GM10847 (cell line): ENCODE results near the gene JUN.

Source experiments
- POLR2A ChIP-seq: IDR thresholded peaks from 2 replicates; pipeline ENCODE4 v1.6.1; 2011; ENCODE audit not compliant: insufficient read length; ENCODE audit errors: extremely low read depth

JUN gene

DNA sequence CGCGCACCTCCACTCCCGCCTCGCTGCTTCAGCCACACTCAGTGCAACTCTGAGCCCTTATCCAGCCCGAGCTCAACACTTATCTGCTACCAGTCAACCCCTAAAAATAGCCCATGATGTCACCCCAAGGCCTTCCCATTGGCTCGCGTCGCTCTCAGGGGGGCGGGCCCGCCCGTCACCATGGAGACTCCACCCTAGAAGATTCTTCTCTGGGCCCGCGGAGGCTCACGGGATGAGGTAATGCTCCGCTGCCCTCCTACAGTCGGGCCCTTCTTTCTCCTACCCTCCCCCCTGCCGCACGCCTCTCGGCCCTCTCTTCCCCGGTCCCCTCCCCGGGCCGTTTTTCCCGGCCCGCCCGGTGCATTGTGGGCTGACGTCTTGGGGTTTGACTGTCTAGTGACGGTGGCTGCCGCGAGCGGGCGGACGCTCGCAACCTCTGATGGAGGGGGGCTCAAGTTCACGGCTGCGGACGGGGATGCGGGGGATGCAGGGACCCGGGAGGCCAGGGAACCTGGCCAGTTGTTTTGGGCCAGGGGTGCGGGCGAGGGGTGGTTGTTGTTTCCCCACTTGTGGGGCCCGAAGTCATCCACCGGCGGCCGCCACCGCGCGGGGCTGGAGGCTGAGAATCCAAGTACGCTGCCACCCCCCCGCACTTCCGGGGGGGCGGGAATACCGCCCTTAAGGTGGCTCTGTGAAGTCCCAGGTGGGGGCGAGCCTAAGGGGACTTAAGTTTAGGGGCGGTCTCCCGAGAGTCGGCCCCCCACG, at the start of gene JUN:
JUN (minus strand) TSS at position 55 of the 765 bp plus-strand sequence. CDS start 977 bp downstream, outside the sequence.
- peak; percentile 99 for TF ChIP-seq POLR2A

DNA sequence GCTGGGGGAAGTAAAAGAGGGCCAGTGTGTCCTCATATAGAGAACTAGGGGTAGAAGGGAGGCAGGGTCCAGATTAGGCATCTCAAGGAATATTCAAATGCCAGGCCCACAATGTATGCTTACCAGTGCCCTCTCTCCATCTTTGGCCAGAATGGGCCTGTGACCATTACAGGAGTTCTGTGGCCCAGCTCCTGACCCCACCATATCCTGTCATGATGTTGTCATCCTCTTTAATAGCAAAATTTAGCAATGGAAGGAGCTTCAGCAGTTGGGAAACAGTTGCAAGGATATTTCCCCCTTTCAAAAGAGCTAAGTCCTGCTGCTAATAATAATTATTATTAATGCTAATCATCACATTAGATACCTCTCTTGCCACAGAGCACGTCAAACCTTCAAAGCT, 49.3 kb upstream of the JUN start:
- no peak for TF ChIP-seq POLR2A

DNA sequence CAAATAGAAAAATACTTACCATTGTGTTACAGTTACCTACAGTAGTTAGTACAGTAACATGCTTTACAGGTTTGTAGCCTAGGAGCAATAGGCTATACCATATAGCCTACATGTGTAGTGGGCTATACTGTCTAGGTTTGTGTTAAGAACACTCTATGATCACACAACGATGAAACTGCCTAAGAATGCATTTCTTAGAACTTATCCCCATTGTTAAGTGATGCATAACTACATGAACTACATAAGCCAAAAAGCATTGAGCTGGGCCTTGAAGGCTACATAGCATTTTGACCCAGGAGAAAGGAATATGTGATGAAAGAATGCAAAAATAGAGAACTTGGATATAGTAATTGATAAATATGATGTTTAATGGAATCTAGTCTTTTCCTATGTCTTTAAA, 46.4 kb upstream of the JUN start:
- no peak for TF ChIP-seq POLR2A

DNA sequence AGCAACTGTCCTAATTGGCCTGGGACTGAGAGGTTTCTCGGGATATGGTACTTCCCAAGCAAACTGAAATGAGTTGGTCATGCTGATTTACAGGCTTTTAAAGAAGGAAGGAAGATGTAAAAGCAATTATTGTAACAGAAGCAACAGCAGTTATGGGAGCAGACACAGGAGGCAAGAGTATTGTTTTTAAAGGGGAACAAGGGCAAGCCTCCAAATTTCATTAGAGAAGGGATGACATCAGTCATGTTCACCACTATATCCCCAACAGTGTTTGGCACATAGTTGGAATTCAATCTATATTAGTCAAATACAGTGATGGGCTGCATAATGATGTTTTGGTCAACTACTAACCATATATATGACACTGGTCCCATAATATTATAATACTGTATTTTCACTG, 46.0 kb upstream of the JUN start:
- TF ChIP-seq POLR2A = no peak

GRCh38 chr1:58827298-58827697, 43.5 kb upstream of the JUN start:
- TF ChIP-seq POLR2A = no peak

DNA sequence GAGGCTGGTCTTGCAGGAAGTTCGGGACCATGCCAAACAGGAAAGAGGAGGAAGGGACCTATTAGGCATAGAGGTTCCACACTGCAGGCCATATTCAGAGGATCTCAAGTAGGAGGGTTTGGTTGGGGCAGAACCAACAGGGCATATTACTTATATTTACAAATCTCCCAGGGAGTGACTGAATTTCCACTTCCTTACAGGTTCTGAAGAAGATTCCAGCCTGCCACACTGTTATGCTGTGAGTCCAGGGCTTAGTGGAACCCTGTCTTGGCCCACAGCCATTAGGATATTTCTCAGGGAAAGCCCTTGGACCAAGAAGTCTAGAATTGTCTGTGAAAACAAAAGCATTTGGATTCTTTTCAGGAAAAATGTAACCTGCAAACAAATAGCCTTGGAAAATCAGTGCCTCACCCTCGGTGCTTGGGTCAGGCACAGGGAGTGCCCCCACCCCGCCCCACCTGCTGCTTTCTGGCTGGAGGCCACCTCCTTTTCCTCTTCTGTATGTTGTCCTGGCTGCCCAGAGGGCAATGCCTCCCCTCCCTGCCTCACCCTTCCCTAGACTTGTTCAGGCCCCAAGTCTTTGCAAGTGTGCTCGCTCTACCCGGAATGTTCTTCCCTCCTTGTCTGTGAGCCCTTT, 41.0 kb upstream of the JUN start:
- no peak for TF ChIP-seq POLR2A

- no peak for TF ChIP-seq POLR2A
Measured at GRCh38 chr1:58823481-58824010, 39.7 kb upstream of the JUN start.

DNA sequence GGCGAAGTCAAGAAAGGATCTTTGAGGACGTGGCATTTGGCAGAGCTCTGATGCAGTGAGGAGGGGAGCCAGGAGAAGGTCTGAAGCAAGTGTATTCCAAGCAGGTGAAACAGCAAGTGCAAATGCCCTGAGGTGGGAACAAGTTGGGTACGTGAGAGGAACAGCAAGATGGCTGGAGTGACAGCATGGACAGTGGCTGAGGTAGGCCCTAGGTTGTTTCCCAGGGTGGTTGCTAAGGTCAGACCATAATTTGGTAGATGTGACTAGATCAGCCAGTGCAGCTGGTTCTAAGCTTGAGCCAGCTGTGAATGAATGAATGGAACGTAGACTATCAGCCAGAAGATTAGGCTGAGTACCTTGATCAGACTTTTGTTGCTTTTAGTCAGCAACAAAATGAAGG, 37.5 kb upstream of the JUN start:
- TF ChIP-seq POLR2A = no peak

GRCh38 chr1:58818976-58819375, 35.1 kb upstream of the JUN start:
- TF ChIP-seq POLR2A = no peak

- no peak for TF ChIP-seq POLR2A
Measured at GRCh38 chr1:58818075-58818474, 34.2 kb upstream of the JUN start.

- no peak for TF ChIP-seq POLR2A
Measured at GRCh38 chr1:58816747-58817221, 32.9 kb upstream of the JUN start.

GRCh38 chr1:58816072-58816746, 32.4 kb upstream of the JUN start:
- TF ChIP-seq POLR2A = peak; percentile 60

DNA sequence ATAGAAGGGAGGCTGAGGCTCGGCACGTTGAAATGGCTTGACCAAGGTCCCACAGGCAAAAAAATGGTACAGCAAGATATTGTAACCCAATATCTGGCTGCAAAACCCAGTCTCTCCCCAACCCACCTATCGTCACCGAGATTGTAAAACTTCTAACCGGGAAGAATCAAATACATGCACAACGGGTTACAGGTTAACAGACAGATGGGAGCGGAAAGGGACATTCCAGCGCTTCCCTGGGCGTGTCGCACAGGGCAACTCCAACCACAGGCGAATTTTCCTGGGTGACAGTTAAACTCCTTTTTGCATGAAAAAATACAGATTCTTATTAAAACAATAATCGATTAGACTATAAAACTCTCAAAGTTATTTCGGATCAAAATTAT, 31.8 kb upstream of the JUN start:
- no peak for TF ChIP-seq POLR2A

- no peak for TF ChIP-seq POLR2A
Measured at GRCh38 chr1:58815069-58815685, 31.3 kb upstream of the JUN start.
